HAP-1 (cell line): ENCODE data around the gene GRK4.
"Not testable (repeated sequence)": the region's sequence is repeated elsewhere in the genome, so short reads cannot be mapped to it uniquely, and the experiment has no call there.

ENCODE experiments used
- DNase-seq, 2 experiments: peaks; one replicate each; pipeline ENCODE4 v3.0.0-alpha.2; 2016 to 2020; ENCODE audit warnings: low spot score in 2 of 2
- H3K27me3 ChIP-seq: fragments of 250-450 bp; sonication (Bioruptor Pico); 2 replicates; pipeline ENCODE4 v1.5.1; 2020; ENCODE audit warnings: low read depth, mild to moderate bottlenecking, moderate library complexity
- H3K36me3 ChIP-seq: fragments of 250-450 bp; sonication (Bioruptor Pico); replicated peaks from 2 replicates; pipeline ENCODE4 v1.5.1; 2020; ENCODE audit warnings: mild to moderate bottlenecking
- H3K4me1 ChIP-seq: fragments of 250-450 bp; sonication (Bioruptor Pico); 2 replicates; pipeline ENCODE4 v1.5.1; 2020; ENCODE audit warnings: mild to moderate bottlenecking
- H3K4me3 ChIP-seq: fragments of 250-450 bp; sonication (Bioruptor Pico); 2 replicates; pipeline ENCODE4 v1.5.1; 2020; ENCODE audit warnings: mild to moderate bottlenecking, moderate library complexity
- H3K9me3 ChIP-seq: fragments of 250-450 bp; sonication (Bioruptor Pico); 2 replicates; pipeline ENCODE4 v1.5.1; 2020; ENCODE audit warnings: mild to moderate bottlenecking, moderate library complexity
- in situ Hi-C: fragments of 300-500 bp; cut with MboI; formaldehyde crosslinking; loops from 3 replicates; pipeline ENCODE4 v1.14.3; 2020; ENCODE audit warnings: low sequenced_read_pairs, inconsistent platforms, mixed read lengths

Gene GRK4

DNA sequence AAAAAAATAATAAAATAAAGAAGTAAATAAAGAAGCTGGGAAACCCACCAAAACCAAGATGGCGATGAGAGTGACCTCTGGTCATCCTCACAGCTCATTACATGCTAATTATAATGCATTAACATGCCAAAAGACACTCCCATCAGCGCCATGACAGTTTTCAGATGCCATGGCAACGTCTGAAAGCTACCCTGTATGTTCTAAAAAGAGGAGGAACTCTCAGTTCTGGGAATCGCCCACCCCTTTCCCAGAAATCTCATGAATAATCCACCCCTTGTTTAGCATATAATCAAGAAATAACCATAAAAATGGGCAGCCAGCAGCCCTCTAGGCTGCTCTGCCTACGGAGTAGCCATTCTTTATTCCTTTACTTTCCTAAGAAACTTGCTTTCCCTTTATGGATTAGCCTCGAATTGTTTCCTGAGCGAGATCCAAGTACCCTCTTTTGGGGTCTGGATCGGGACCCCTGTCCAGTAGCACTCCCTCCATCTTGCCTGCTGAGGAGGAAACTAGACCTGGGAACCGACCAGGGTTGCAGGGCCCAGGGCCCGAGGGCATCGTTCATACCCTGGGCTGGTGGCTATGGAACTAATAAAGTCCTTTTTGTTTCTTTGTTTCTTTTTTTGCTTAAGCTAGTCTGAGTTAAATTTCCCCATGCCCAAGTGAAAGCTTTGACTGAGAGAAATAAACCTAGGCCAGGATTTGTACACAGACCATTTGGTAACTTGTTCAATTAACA is 80.1 kb downstream of the GRK4 start:
- H3K4me3 ChIP-seq, result no peak overlapping the region
- no peaks in the 10 kb centered on the region for H3K9me3 ChIP-seq
- DNase-seq, result no peak
- H3K4me1 ChIP-seq, result no peaks in the 10 kb centered on the region
- in situ Hi-C loops, result no loop called here
- no peaks in the 10 kb centered on the region for H3K36me3 ChIP-seq
- H3K27me3 ChIP-seq, result no peaks in the 10 kb centered on the region

DNA sequence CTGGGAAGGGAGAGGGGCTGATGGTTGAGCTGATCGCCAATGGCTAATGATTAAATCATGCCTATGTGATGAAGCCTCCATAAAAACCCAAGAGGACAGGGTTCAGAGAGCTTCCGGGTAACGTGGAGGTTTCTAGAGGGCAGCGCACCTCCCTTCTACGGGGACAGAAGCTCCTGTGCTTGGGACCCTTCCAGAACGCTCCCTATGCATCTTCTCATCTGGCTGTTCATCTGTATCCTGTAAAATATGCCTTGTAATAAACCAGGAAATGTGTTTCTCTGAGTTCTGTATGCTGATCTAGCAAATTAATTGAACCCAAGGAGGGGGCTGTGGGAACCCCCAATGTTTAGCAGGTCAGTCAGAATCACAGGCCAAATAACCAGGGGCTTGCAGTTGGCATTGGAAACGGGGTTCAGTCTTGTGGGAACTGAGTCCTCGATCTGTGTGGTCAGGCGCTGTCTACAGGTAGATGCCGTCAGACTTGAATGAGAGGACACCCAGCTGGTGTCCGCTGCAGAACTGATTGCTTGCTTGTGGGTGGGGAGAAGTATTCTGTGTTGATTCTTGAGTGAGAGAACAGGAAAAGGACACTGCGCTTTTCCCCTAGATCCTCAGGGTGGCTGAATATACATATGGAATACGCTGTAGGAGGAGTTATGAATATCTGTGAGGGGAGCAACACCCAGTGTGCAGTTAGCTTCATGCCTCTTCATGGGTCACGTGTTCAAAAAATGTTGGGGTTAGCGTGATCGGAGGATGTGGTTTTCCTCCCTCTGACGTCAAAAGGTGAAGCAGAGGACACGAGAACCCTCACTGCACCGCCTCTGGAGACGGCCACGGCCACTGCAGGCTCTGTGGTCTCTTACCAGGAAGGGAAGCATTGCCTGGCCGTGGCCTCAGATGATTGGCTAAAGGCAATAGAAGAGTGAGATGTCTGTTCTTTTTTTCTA is 81.8 kb downstream of the GRK4 start:
- Histone ChIP-seq H3K9me3 (no peaks in the 10 kb centered on the region), H3K36me3 (no peaks in the 10 kb centered on the region), H3K4me1 (no peaks in the 10 kb centered on the region), H3K27me3 (no peaks in the 10 kb centered on the region), H3K4me3 (no peak overlapping the region)
- no peak for DNase-seq
- in situ Hi-C loops, result no loop called here

DNA sequence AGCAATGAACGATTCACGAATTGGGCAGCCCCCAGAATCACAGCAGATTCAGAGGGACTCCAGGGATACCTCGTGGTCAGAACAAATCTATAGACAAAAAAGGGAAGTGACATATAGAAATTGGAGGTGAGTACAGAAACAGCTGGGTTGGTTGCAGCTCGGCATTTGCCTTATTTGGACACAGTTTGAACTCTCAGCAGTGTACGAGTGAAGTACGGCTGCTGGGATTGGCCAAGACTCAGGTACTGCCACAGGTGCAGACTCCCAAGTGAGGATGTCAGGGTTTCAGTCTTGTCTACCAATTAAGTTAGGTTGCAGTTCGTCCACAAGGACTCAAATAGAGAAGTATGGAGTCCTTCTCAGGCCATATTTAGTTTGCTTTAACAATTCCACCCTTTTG is 82.8 kb downstream of the GRK4 start:
- no peaks in the 10 kb centered on the region for H3K4me1 ChIP-seq
- H3K27me3 ChIP-seq, result no peaks in the 10 kb centered on the region
- H3K4me3 ChIP-seq, result no peak overlapping the region
- no peaks in the 10 kb centered on the region for H3K9me3 ChIP-seq
- in situ Hi-C loops, result no loop called here
- H3K36me3 ChIP-seq, result no peaks in the 10 kb centered on the region
- DNase-seq, result no peak

DNA sequence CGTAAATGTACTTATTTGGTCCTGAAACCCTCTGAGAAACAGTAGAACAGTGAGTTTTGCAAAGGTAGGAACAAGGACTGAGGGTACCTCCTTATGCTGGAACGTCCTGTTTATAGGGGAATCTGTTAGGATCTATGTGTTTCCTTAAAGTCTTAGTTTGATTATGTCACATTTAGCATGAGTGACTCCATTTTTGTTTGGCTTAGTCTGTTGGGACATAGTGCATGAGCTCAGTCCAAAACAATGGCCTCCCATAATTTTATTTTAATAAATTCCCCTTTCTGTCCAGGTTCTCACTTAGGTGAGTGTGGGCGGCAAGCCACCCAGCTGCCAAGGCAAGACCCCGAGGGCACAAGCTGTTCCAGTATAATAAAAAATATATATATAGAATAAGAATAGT is 83.3 kb downstream of the GRK4 start:
- Histone ChIP-seq H3K4me1 (no peaks in the 10 kb centered on the region), H3K9me3 (no peaks in the 10 kb centered on the region), H3K36me3 (no peaks in the 10 kb centered on the region), H3K27me3 (no peaks in the 10 kb centered on the region), H3K4me3 (no peak overlapping the region)
- in situ Hi-C loops, result no loop called here
- DNase-seq, result no peak

DNA sequence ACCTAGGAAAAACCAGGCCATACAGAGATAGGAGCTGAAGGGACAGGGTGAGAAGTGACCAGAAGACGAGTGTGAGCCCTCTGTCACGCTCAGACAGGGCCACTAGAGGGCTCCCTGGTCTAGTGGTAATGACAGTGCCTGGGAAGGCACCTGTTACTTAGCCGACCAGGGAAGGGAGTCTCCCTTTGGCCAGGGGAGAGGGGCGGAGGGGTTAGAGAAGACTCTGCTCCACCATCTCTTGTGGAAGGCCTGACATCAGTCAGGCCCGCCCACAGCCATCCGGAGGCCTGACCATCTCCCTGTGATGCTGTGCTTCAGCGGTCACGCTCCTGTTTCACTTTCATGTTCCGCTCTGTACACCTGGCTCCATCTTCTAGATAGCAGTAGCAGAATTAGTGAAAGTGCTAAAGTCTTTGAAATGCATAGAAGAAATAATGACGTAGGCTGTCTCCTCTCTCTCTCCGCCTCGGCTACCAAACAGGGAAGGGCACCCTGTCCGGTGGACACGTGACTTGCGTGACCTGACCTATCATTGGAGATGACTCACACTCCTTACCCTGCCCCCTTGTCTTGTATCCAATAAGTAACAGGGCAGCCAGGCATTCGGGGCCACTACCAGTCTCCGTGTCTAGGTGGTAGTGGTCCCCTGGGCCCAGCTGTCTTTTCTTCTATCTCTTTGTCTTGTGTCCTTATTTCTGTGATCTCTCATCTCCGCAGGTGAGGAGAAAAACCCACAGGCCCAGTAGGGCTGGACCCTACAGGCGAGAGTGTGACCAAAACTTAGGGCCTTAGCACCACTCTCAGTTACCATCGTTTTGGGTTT is 84.3 kb downstream of the GRK4 start:
- H3K36me3 ChIP-seq, result no peaks in the 10 kb centered on the region
- no peaks in the 10 kb centered on the region for H3K9me3 ChIP-seq
- no peak overlapping the region for H3K4me3 ChIP-seq
- H3K4me1 ChIP-seq, result no peaks in the 10 kb centered on the region
- in situ Hi-C loops, result no loop called here
- no peaks in the 10 kb centered on the region for H3K27me3 ChIP-seq
- DNase-seq, result peak; percentile 49 to 80

DNA sequence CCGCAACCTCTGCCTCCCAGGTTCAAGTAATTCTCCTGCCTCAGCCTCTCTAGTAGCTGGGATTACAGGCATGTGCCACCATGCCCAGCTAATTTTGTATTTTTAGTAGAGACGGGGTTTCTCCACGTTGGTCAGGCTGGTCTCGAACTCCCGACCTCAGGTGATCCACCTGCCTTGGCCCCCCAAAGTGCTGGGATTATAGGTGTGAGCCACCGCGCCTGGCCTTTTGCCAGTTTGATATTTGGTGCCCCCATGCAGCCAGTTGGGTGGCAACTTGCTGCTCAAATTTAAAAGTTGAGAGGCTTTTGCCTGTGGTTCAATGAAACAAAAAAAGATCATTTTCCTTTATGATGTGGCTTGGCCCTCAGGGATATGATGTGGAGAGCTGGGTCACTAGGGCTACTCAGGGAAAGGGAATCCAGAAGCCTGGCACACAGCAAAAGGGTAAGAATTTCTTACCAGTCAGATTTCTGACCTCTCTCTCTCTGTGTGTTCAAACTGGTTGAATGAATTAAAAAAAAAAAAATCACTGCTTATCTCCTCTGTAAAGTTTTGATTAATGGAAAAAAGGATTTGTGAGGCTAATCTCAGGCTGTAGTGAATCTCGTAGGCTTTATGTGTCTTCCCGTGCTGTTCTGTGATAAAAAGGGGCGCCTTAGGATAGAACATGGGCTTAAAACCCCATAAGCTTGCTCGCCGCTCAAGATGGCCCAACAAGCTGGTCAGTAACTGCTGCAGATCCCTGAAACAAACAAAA is 87.9 kb downstream of the GRK4 start:
- DNase-seq, H3K36me3 ChIP-seq, H3K27me3 ChIP-seq, H3K4me1 ChIP-seq, H3K4me3 ChIP-seq, in situ Hi-C loops: not testable (repeated sequence)
- peaks cover 18% of the 10 kb centered on the region for H3K9me3 ChIP-seq

DNA sequence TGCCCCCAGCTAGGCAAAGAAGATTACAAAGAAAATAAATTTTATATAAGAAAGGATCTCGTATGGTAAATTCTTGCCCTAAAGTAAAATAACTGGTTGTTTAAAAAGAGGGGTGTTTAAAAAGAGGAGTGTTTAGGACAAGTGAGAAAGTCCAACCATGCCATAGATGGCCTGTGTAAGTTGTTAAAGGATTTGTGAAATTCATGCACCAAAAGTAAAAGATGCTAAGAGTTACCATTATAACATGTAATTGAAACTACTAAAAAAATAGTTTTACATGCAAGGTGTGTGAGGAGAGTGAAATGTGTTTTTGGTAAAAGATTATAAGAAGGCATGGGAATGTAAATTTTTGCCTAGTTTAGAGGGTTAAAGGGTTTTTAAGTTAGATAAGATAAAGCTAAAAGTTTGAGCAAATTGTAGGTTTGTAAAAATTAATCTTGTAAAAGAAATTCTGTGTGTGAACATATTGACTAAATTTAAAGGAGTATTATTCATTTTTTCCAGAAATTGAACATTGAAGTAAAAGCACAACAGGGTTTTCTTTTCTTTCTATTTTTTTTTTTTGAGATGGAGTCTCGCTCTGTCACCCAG is 90.9 kb downstream of the GRK4 start:
- H3K36me3 ChIP-seq, result no peaks in the 10 kb centered on the region
- H3K4me3 ChIP-seq, result no peak overlapping the region
- H3K9me3 ChIP-seq, result peaks cover 18% of the 10 kb centered on the region
- no peaks in the 10 kb centered on the region for H3K27me3 ChIP-seq
- in situ Hi-C loops, result no loop called here
- DNase-seq, result no peak
- H3K4me1 ChIP-seq, result no peaks in the 10 kb centered on the region

DNA sequence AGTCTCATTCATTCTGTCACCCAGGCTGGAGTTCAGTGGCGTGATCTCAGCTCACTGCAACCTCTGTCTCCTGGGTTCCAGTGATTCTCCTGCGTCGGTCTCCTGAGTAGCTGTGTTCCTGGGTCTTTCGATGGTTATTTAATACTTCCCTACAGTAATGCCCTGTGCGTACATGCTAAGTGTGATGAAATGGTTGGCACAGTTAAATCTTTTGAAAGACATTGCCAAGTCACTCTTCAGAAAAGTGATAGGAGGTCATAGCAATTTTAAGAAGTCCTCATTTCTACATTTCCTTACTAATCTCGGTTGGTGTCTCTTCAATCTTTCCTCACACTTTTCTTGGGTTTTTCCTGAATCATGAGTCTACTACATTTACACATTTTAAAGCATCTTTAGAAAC is 96.6 kb downstream of the GRK4 start:
- H3K27me3 ChIP-seq, result no peaks in the 10 kb centered on the region
- in situ Hi-C loops, result no loop called here
- no peaks in the 10 kb centered on the region for H3K36me3 ChIP-seq
- H3K4me1 ChIP-seq, result no peaks in the 10 kb centered on the region
- H3K9me3 ChIP-seq, result peaks cover 5% of the 10 kb centered on the region
- no peak overlapping the region for H3K4me3 ChIP-seq
- DNase-seq, result no peak

DNA sequence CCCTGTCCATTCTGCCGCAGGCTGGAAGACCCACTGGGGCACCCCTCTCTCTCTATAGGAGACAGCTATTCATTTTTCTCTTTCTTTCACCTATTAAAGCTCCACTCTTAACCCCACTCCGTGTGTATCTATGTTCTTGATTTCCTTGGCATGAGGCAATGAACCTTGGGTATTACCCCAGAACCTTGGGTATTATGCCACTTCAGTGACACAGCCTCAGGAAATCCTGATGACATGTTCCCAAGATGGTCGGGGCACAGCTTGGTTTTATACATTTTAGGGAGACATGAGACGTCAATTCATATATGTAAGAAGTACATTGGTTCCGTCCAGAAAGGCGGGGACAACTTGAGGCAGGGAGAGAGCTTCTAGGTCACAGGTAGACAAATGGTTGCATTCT is 97.6 kb downstream of the GRK4 start:
- Histone ChIP-seq H3K36me3 (no peaks in the 10 kb centered on the region), H3K4me1 (no peaks in the 10 kb centered on the region), H3K27me3 (no peaks in the 10 kb centered on the region), H3K9me3 (no peaks in the 10 kb centered on the region; the same call in 1 of the 2 replicates), H3K4me3 (no peak overlapping the region)
- DNase-seq, result no peak
- in situ Hi-C loops, result no loop called here

DNA sequence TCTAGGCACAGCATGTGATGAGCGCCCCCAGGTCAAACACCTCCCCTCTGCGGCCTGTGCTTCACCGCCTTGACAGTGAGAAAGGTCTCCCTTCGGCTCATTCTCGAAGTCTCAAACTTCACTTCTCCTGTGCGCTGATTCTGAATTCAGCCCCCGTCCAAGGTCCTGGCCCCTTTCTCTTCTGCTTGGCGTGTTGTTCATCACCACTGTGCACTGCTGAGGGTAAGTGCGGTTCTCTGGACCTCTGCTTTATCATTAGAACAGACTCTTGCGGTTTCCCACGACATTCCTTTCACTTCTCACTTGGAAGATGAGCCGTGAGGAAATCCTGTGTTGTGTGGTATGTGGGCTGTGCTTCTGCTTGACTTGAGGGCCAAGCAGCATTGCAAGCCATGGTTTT is 99.1 kb downstream of the GRK4 start:
- DNase-seq, result no peak
- in situ Hi-C loops, result no loop called here
- Histone ChIP-seq H3K36me3 (no peaks in the 10 kb centered on the region), H3K4me3 (no peak overlapping the region), H3K27me3 (no peaks in the 10 kb centered on the region), H3K4me1 (no peaks in the 10 kb centered on the region), H3K9me3 (no peaks in the 10 kb centered on the region; the same call in 1 of the 2 replicates)

DNA sequence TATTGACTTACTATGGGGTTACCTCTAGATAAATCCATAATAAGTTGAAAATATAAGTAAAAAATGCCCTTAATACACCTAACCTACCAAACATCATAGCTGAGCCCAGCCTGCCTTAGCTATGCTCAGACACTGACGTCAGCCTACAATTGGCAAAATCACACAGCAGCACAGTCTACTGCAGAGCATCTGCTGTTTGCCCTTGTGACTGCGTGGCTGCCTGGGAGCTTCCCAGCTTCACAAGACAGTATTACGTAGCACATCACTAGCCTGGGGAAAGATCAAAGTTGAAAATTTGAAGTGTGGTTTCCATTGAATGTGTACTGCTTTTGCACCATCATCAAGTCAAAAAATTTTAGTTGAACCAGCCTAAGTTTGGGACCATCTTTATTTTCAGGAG is 102.2 kb downstream of the GRK4 start:
- in situ Hi-C loops, result no loop called here
- H3K27me3 ChIP-seq, result no peaks in the 10 kb centered on the region
- H3K4me3 ChIP-seq, result no peak overlapping the region
- H3K36me3 ChIP-seq, result no peaks in the 10 kb centered on the region
- H3K9me3 ChIP-seq, result no peaks in the 10 kb centered on the region; the same call in 1 of the 2 replicates
- DNase-seq, result no peak
- H3K4me1 ChIP-seq, result no peaks in the 10 kb centered on the region

DNA sequence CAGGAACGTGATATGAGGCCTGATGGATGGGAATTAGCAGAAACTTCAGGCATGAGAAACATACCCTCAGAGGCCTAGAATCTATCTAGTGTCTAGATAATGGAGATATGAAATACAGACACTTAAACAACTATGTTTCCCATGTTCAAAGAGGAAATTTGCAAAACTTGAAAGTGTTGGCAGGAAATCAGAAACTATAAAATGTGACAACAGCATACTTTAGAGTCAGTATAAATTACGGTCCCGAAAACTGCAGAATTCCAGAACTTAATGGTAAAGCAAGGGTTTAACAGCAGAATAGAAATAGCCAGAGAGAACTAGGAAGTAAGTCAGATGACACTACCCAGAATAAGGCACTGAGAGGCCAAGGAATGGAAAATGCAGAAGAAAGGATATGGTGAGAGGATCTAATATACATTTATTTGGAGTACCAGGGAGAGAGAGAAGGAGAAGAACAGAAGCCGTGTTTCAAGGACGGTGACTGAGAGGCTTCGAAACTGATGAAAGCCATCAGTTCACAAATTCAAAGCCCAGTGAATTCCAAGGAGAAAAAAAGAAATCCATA is 103.5 kb downstream of the GRK4 start:
- DNase-seq, result no peak
- no peaks in the 10 kb centered on the region for H3K27me3 ChIP-seq
- H3K4me3 ChIP-seq, result no peak overlapping the region
- in situ Hi-C loops, result no loop called here
- no peaks in the 10 kb centered on the region for H3K36me3 ChIP-seq
- no peaks in the 10 kb centered on the region; the same call in 1 of the 2 replicates for H3K9me3 ChIP-seq
- H3K4me1 ChIP-seq, result no peaks in the 10 kb centered on the region
